Natural killer cell (primary cell): ENCODE results near the gene TMPRSS3. TPM values are rescaled to one million over a fixed set of nuclear protein-coding genes. Genes with fewer than 3 reads are reported as not detected.

Experiments
- ATAC-seq, 3 donors: fragments of 150-1000 bp in 2 of 3; fragments of 200-7000 bp in 1 of 3; cut with Tn5 transposase; 1 replicate in 1 of 3; 2 replicates in 2 of 3; pipeline ENCODE4 v1.10.0; 2021; ENCODE audit warnings: mild to moderate bottlenecking in 2 of 3, moderate library complexity in 2 of 3
- DNase-seq, 2 donors: peaks; one replicate each; pipeline versions ENCODE4 v3.0.0 to v3.0.0-alpha.2; 2013 to 2021; ENCODE audit warnings: mixed read lengths in 1 of 2
- H3K27ac ChIP-seq: one replicate; pipeline ENCODE4 v1.5.1; 2013; ENCODE audit warnings: mild to moderate bottlenecking, low read length
- H3K27me3 ChIP-seq: one replicate; pipeline ENCODE4 v1.6.1; 2013; ENCODE audit warnings: low read length; ENCODE audit not compliant: control insufficient read depth, insufficient read depth
- H3K36me3 ChIP-seq: one replicate; pipeline ENCODE4 v1.6.1; 2013; ENCODE audit warnings: low read length; ENCODE audit not compliant: control insufficient read depth, insufficient read depth
- H3K4me1 ChIP-seq: one replicate; pipeline ENCODE4 v1.6.1; 2013; ENCODE audit warnings: low read length; ENCODE audit not compliant: control insufficient read depth, insufficient read depth
- H3K4me3 ChIP-seq: one replicate; pipeline ENCODE4 v1.5.1; 2013; ENCODE audit warnings: low read length
- H3K9me3 ChIP-seq: one replicate; pipeline ENCODE4 v1.6.1; 2013; ENCODE audit warnings: low read length; ENCODE audit not compliant: control insufficient read depth, insufficient read depth
- H3K27ac Mint-ChIP-seq, 2 donors: one replicate each; pipeline ENCODE4 v1.8.0; 2022; ENCODE audit warnings: mild to moderate bottlenecking in 2 of 2, mixed read lengths in 2 of 2, moderate library complexity in 1 of 2
- H3K27me3 Mint-ChIP-seq, 2 donors: one replicate each; pipeline ENCODE4 v1.8.0; 2022; ENCODE audit warnings: low read depth in 2 of 2, mixed read lengths in 2 of 2
- H3K36me3 Mint-ChIP-seq: one replicate; pipeline ENCODE4 v1.8.0; 2022; ENCODE audit warnings: mixed read lengths
- H3K4me1 Mint-ChIP-seq, 2 donors: one replicate each; pipeline ENCODE4 v1.8.0; 2022; ENCODE audit warnings: mixed read lengths in 2 of 2
- H3K4me3 Mint-ChIP-seq: one replicate; pipeline ENCODE4 v1.8.0; 2022; ENCODE audit warnings: mild to moderate bottlenecking, moderate library complexity, mixed read lengths
- H3K9me3 Mint-ChIP-seq, 2 donors: one replicate each; pipeline ENCODE4 v1.8.0; 2022; ENCODE audit warnings: mixed read lengths in 2 of 2
- CTCF ChIP-seq: fragments of 200-600 bp; IDR thresholded peaks from one replicate; pipeline ENCODE4 v1.8.0; 2022; ENCODE audit warnings: antibody characterized with exemption
- WGBS: methylation state at CpG from one replicate; pipeline ENCODE4 v1.1.7; 2013; ENCODE audit warnings: missing lambda C conversion rate; ENCODE audit not compliant: insufficient coverage; 5-methylcytosine and 5-hydroxymethylcytosine counted together
- intact Hi-C: fragments of 100-400 bp; cut with micrococcal nuclease; formaldehyde crosslinking; loops from one replicate; pipeline ENCODE4 v1.14.2; 2022
- total RNA-seq, 4 donors: library from RNA; stranded (reverse); fragments of 120-200 nt in 1 of 4; gene quantifications; one replicate each; pipeline versions ENCODE4 v1.2.3 to v1.2.4, GENCODE V29; 2013 to 2022

Gene TMPRSS3
- total RNA-seq, 3 donors from 2014 or later (not counting 1 experiment from before 2014, with no cell fraction given), result 0.25 TPM; not detected in 2

- peaks cover 0 to 7% of the 10 kb centered on the region in 2 donors for H3K9me3 Mint-ChIP-seq
- ATAC-seq, result no peak
- no peak for TF ChIP-seq CTCF
- WGBS, result no CpG with 5 or more reads among the region's 4 CpGs
- peaks cover 26 to 56% of the 10 kb centered on the region in 2 donors for H3K27me3 Mint-ChIP-seq
- Histone ChIP-seq H3K4me1 (no peaks in the 10 kb centered on the region), H3K27me3 (no peaks in the 10 kb centered on the region), H3K4me3 (no peak overlapping the region), H3K27ac (no peak overlapping the region), H3K36me3 (no peaks in the 10 kb centered on the region), H3K9me3 (no peaks in the 10 kb centered on the region)
- H3K4me3 Mint-ChIP-seq, result no peak overlapping the region
- intact Hi-C loops, result loop anchor here (10.0 kb wide), 1 partner anchor 194 kb away; no protein-coding TSS in a partner anchor
- peaks cover 15% of the 10 kb centered on the region for H3K36me3 Mint-ChIP-seq
- H3K4me1 Mint-ChIP-seq, result no peaks in the 10 kb centered on the region
- no peak for DNase-seq
- H3K27ac Mint-ChIP-seq, result no peak overlapping the region
Measured at GRCh38 chr21:42330380-42331371, 65.2 kb downstream of the TMPRSS3 start.

- WGBS, result 90% methylated on average over 6 of the region's 6 CpGs
- Mint-ChIP-seq H3K27me3 (peaks cover 28 to 45% of the 10 kb centered on the region in 2 donors), H3K4me1 (peaks cover 0 to 3% of the 10 kb centered on the region in 2 donors), H3K27ac (no peak overlapping the region), H3K4me3 (no peak overlapping the region), H3K36me3 (no peaks in the 10 kb centered on the region), H3K9me3 (no peaks in the 10 kb centered on the region)
- TF ChIP-seq CTCF, result no peak
- H3K27me3 ChIP-seq, result no peaks in the 10 kb centered on the region
- no peak overlapping the region for H3K27ac ChIP-seq
- H3K9me3 ChIP-seq, result no peaks in the 10 kb centered on the region
- intact Hi-C loops, result no loop called here
- DNase-seq (no peak), ATAC-seq (no peak)
- H3K4me1 ChIP-seq, result peaks cover 4% of the 10 kb centered on the region
- H3K36me3 ChIP-seq, result no peaks in the 10 kb centered on the region
- H3K4me3 ChIP-seq, result no peak overlapping the region
Measured at GRCh38 chr21:42324896-42325295, 71.0 kb downstream of the TMPRSS3 start.

Other genes with a start within 250 kb of the TMPRSS3 start
- 10 to 100 TPM; 10.4 to 14.7 (median 13.8) TPM for gene ABCG1, start 176.9 kb downstream of the TMPRSS3 start, total RNA-seq
- gene TFF3, start 80.6 kb downstream of the TMPRSS3 start, total RNA-seq, result not detected
- not detected for gene TFF2, start 45.1 kb downstream of the TMPRSS3 start, total RNA-seq
- gene TFF1, start 29.5 kb downstream of the TMPRSS3 start, total RNA-seq, result not detected
- 1 to 10 TPM in 2 of 3 donors, under 1 TPM in 1; 0.66 to 5.0 (median 2.0) TPM for gene UBASH3A, start 7.8 kb upstream of the TMPRSS3 start, total RNA-seq
- under 1 TPM in 1 of 3 donors, not detected in 2; 0.16 TPM for gene RSPH1, start 100.2 kb upstream of the TMPRSS3 start, total RNA-seq
- 10 to 100 TPM; 24.8 to 25.8 (median 25.3) TPM for gene SLC37A1, start 117.8 kb upstream of the TMPRSS3 start, total RNA-seq